ENCODE measurements around the gene IL18.
A peak's percentile ranks its signal among the peaks of the same experiment; 100 is the strongest.
"Not testable (repeated sequence)": the region's sequence is repeated elsewhere in the genome, so short reads cannot be mapped to it uniquely, and the experiment has no call there.

IL18 gene

DNA sequence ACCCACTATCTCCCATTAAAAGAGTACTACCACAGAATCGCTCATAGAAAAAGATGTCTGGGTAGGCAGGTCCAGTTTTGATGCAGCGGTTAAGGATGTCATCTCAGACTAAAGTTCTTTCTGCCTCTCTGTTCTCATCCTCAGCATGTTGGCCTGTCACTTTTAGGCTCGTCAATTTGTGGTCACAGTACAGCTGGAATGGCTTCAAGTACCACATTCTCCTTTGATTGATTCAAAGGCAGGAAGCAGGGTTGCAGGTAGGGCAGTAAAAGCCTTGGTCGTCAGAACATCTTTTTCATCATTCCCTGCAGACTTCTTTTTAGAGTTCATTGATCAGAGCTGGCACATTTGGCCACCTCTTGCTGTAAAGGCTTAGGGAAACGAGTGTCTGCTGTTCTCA, 48.5 kb downstream of the IL18 start:
- no peak for DNase-seq

DNA sequence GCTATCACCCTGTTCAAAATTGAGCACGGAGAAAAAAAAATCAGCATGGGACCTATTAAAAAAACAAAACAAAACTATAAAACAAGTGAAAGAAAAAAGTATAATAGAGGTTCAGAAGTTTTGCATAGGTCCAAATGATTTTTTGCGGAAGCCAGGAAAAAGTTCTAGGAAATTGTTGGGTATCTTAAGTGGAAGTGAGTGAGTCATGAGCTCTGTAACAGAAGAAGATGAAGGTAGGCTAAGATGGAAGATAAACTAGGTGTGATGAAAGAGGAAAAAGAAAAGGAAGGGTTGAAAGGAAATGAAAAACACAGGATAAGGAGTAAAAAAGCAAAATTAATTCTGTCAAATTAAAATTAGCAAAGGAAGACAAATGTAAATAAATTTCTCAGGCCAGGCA, 49.4 kb downstream of the IL18 start:
- DNase-seq = no peak

DNA sequence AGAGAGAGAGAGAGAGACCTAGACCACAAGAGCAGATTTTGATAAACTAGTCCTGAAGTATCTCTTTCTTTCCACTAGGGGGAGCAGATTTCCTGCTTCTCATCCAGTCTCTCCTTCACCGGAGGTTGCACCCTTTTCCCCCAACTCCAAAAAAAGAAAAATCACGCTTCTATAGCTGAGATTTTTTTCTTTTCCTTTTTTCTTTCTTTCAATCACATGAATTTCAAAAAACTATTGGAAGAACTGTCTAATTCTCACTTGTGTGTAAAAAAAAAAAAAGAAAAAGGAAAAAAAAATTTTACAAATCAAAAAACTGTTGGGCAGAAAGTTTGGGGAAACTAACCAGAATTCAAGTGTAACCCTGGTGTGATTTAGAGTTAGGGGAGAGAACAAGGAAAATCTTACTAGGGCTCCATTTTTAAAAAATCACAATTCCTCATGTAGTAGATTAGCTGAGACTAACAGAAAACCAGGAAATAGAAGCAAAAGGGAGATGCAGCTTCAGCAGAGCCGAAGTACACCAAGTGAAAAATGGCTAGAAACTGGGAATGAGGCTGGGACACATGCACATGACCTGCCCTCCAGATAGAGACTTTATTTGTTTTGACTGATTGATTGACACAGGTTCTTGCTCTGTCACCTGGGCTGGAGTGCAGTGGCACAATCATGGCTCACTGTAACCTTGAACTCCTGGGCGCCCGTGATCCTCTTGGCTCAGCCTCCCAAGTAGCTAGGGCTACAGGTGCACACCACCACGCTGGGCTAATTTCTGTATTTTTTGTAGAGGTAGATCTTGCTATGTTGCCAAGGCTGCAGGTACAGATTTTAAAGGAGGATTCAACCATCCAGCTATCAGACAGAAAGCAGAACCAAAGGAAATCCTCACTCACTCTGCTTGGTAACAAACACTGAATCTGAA, 50.1 kb downstream of the IL18 start:
- peak; percentile 50 for DNase-seq

DNA sequence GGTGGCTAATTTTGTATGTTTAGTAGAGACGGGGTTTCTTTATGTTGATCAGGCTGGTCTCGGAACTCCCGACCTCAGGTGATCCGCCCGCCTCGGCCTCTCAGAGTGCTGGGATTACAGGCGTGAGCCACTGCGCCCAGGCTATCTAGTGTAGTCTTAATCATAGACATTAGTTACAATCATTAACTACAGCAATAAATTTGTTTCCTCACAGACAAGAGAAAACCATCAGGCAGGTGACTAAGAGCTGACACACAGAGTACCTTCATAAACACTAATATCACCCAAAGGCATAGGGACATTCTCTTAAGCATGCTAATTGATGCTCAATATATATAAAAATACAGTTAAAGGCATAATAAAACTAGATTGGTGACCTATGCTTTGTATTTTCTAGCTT, 57.8 kb downstream of the IL18 start:
- no peak for DNase-seq

DNA sequence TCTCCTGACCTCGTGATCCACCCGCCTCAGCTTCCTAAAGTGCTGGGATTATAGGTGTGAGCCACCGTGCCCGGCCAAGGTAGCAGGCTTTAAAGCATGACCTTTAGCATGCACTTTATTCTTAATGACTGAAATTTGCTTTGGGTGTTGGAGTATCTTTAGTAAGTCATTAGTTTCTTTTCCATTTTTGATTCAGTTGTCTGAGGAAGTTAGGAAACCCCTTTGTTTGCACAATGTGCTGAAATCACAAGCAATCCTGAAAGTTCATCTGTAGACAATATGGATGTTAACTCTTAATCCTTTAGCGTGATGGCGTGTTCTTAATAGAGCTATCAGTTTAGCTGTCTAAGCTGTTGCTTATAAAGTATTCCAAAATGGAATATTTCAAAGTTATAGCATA, 60.4 kb downstream of the IL18 start:
- no peak for DNase-seq

DNA sequence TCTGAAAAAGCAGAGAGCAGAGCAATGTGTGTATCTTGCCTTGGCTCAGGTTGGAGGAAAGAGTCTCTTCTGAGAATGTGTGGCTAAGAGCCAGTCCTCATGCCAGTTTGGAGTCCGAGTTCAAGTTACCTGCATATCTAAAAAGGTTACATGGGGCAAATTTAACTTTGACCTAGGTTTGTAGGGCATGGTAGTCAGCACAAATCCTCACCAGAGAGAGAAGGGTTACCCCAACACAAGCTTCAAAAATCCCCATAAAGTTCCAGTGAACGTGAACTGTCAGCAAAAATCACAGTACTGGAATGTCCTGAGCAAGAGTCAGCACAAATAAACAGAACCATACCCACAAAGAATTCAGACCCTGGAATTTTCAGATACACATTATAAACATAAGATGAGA, 63.4 kb downstream of the IL18 start:
- DNase-seq = no peak

DNA sequence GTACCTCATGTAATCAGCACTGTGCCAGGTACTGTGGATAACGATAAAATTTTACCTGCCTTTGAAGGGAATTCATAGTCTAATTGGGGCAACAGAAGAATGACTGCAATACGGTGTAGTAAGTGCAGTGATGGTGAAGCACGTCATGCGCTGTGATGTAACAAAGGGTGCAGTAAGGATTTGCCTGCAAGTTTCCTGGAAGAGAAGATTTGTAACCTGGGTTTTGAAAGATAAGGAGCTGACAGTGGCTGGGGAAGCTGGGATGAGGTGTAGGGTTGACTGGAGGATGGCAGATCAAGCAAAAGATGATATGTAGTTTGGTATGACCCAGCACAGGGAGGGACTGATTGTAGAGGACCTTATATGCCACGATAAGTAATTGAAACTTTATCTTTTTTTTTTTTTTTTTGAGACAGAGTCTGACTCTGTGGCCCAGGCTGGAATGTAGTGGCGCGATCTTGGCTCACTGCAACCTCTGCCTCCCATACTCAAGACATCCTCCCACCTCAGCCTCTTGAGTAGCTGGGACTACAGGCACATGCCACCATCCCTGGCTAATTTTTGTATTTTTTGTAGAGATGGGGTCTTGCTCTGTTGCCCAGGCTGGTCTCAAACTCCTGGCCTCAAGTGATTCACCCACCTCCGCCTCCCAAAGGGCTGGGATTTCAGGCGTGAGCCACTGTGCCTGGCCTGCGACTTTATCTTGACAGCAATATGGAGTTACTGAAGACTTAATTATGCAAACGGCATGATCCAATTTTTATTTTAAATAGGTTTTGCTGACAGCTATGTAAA, 66.0 kb downstream of the IL18 start:
- DNase-seq = no peak

DNA sequence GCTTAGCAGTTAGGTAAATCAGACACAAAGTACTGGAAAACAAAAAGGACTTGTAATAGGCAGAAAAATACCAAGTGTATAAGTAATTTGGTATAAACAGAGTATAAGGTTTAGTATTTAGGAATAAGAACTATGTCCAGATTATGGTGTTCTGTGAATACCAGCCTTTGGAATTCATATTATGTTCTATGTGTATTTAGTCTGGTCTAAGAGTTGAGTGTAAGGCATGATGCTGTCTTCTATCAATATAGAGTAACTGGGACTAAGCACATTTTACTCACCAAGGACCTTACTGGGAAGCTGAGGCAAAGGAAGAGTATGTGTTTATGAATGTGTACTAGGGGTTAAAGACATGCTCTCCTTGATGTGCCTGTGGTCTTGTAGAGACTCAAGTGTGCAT, 67.7 kb downstream of the IL18 start:
- DNase-seq = no peak

DNA sequence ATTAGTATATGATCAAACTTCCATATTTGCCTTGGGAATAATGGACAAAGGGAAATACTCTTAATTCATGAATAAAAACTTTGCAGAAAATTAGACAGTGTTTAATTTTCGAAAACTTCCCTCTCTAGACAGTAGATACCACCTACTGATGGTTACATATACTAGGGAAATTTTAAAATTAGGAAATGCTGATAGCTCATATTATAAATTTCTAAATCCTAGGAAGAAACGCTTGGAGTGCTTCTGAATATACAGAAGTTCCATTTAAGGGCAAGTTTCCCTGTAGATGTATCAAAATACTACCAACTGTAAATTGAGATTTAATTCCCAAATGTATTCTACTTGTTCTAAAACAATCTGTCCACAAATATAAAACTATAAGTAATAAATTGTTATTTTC, 68.6 kb downstream of the IL18 start:
- not testable (repeated sequence) for DNase-seq
